Astrocyte (in vitro differentiated cells and primary cell): Measurements from ENCODE around the gene NEK2. TPM values are rescaled to one million over a fixed set of nuclear protein-coding genes. Genes with fewer than 3 reads are reported as not detected.
A peak's percentile ranks its signal among the peaks of the same experiment; 100 is the strongest.

ENCODE experiments used
- DNase-seq: peaks from one replicate; pipeline ENCODE4 v3.0.0-alpha.2; 2010; ENCODE audit warnings: low read depth
- FAIRE-seq: peaks from 2 replicates; lab custom pipeline; 2011; peaks lifted over from hg19 to GRCh38; lab: Jason Lieb, UNC
- H2AFZ ChIP-seq: 2 replicates; pipeline ENCODE4 v1.6.0; 2012; ENCODE audit warnings: low read depth, low read length, inconsistent platforms
- H3K27ac ChIP-seq: 2 replicates; pipeline ENCODE4 v1.5.1; 2011; ENCODE audit warnings: low read depth, low read length, inconsistent platforms
- H3K27me3 ChIP-seq: 2 replicates; pipeline ENCODE4 v1.6.0; 2011; ENCODE audit warnings: low read length, inconsistent platforms; ENCODE audit not compliant: insufficient read depth
- H3K36me3 ChIP-seq: 2 replicates; pipeline ENCODE4 v1.5.1; 2011; ENCODE audit warnings: low read length, inconsistent platforms; ENCODE audit not compliant: insufficient read depth
- H3K4me1 ChIP-seq: 2 replicates; pipeline ENCODE4 v1.5.1; 2011; ENCODE audit warnings: low read length, inconsistent platforms; ENCODE audit not compliant: insufficient read depth
- H3K4me2 ChIP-seq: 2 replicates; pipeline ENCODE4 v1.6.0; 2012; ENCODE audit warnings: low read length, inconsistent platforms
- H3K4me3 ChIP-seq: 2 replicates; pipeline ENCODE4 v1.5.1; 2011; ENCODE audit warnings: low read depth, mild to moderate bottlenecking, low read length, inconsistent platforms; ENCODE audit not compliant: insufficient read depth
- H3K79me2 ChIP-seq: 2 replicates; pipeline ENCODE4 v1.6.0; 2012; ENCODE audit warnings: mild to moderate bottlenecking, low read length, inconsistent platforms; ENCODE audit not compliant: insufficient read depth
- H3K9ac ChIP-seq: 2 replicates; pipeline ENCODE4 v1.6.0; 2012; ENCODE audit warnings: mild to moderate bottlenecking, low read length, inconsistent platforms
- H3K9me3 ChIP-seq: 2 replicates; pipeline ENCODE4 v1.5.1; 2012; ENCODE audit warnings: low read depth, mild to moderate bottlenecking, low read length, inconsistent platforms; ENCODE audit not compliant: insufficient read depth
- H4K20me1 ChIP-seq: 2 replicates; pipeline ENCODE4 v1.6.0; 2012; ENCODE audit warnings: low read length, inconsistent platforms; ENCODE audit not compliant: insufficient read depth
- H3K27ac Mint-ChIP-seq: one replicate; pipeline ENCODE4 v1.8.0; 2021; ENCODE audit warnings: mild to moderate bottlenecking, mixed read lengths; ENCODE audit not compliant: unreplicated experiment
- H3K27me3 Mint-ChIP-seq: one replicate; pipeline ENCODE4 v1.8.0; 2021; ENCODE audit warnings: low read depth, mixed read lengths; ENCODE audit not compliant: unreplicated experiment
- H3K36me3 Mint-ChIP-seq: one replicate; pipeline ENCODE4 v1.8.0; 2021; ENCODE audit warnings: low read depth, mixed read lengths; ENCODE audit not compliant: unreplicated experiment
- H3K4me1 Mint-ChIP-seq: one replicate; pipeline ENCODE4 v1.8.0; 2021; ENCODE audit warnings: low read depth, mixed read lengths; ENCODE audit not compliant: unreplicated experiment
- H3K4me3 Mint-ChIP-seq: one replicate; pipeline ENCODE4 v1.8.0; 2021; ENCODE audit warnings: mild to moderate bottlenecking, moderate library complexity, mixed read lengths; ENCODE audit not compliant: unreplicated experiment
- H3K9me3 Mint-ChIP-seq: one replicate; pipeline ENCODE4 v1.8.0; 2021; ENCODE audit warnings: mild to moderate bottlenecking, mixed read lengths; ENCODE audit not compliant: unreplicated experiment
- CTCF ChIP-seq: IDR thresholded peaks from 2 replicates; pipeline ENCODE4 v1.5.1; 2011; ENCODE audit warnings: low read depth, mild to moderate bottlenecking, inconsistent platforms, low read length, moderate library complexity; ENCODE audit not compliant: insufficient read depth
- EZH2 ChIP-seq: IDR thresholded peaks from 2 replicates; pipeline ENCODE4 v1.6.1; 2012; ENCODE audit warnings: mild to moderate bottlenecking, low read length, inconsistent platforms; ENCODE audit not compliant: insufficient read depth
- total RNA-seq: library from RNA; stranded (reverse); gene quantifications from 2 replicates; pipeline ENCODE4 v1.2.1, GENCODE V29; 2021

The NEK2 gene
- total RNA-seq, 1 donor from 2014 or later = 1.6 TPM

GRCh38 chr1:211644653-211645052 lies 30.8 kb downstream of the NEK2 start:
- Mint-ChIP-seq H3K4me3 (no peak overlapping the region), H3K9me3 (no peaks in the 10 kb centered on the region), H3K27me3 (peaks cover 3% of the 10 kb centered on the region), H3K27ac (no peak overlapping the region), H3K4me1 (peaks cover 19% of the 10 kb centered on the region), H3K36me3 (no peaks in the 10 kb centered on the region)
- H3K4me1 ChIP-seq = peaks cover 24% of the 10 kb centered on the region
- H4K20me1 ChIP-seq = no peaks in the 10 kb centered on the region
- H3K27me3 ChIP-seq = no peaks in the 10 kb centered on the region
- no peak overlapping the region for H3K9ac ChIP-seq
- no peak overlapping the region for H3K4me3 ChIP-seq
- no peak overlapping the region for H2AFZ ChIP-seq
- no peak overlapping the region for H3K4me2 ChIP-seq
- H3K27ac ChIP-seq = no peak overlapping the region
- H3K36me3 ChIP-seq = no peaks in the 10 kb centered on the region
- no peak for FAIRE-seq
- DNase-seq = no peak
- TF ChIP-seq CTCF (no peak), EZH2 (no peak)
- no peaks in the 10 kb centered on the region for H3K9me3 ChIP-seq
- H3K79me2 ChIP-seq = no peaks in the 10 kb centered on the region

- Mint-ChIP-seq H3K4me3 (no peak overlapping the region), H3K27me3 (peaks cover 3% of the 10 kb centered on the region), H3K9me3 (no peaks in the 10 kb centered on the region), H3K4me1 (peaks cover 22% of the 10 kb centered on the region), H3K36me3 (no peaks in the 10 kb centered on the region), H3K27ac (no peak overlapping the region)
- TF ChIP-seq CTCF = no peak
- Histone ChIP-seq H3K27ac (no peak overlapping the region), H3K4me3 (no peak overlapping the region), H4K20me1 (no peaks in the 10 kb centered on the region), H3K4me1 (peaks cover 23% of the 10 kb centered on the region), H3K4me2 (peak overlapping the region; percentile 34), H3K27me3 (no peaks in the 10 kb centered on the region), H2AFZ (no peak overlapping the region), H3K36me3 (no peaks in the 10 kb centered on the region), H3K9me3 (no peaks in the 10 kb centered on the region), H3K9ac (no peak overlapping the region), H3K79me2 (no peaks in the 10 kb centered on the region)
- FAIRE-seq (no peak), DNase-seq (no peak)
These were observed 31.9 kb downstream of the NEK2 start for GRCh38 chr1:211643324-211644212.

- DNase-seq (no peak), FAIRE-seq (no peak)
- H3K27me3 ChIP-seq = no peaks in the 10 kb centered on the region
- H3K27ac ChIP-seq = no peak overlapping the region
- H3K4me3 ChIP-seq = no peak overlapping the region
- no peaks in the 10 kb centered on the region for H3K36me3 Mint-ChIP-seq
- no peaks in the 10 kb centered on the region for H3K9me3 ChIP-seq
- peaks cover 21% of the 10 kb centered on the region for H3K4me1 ChIP-seq
- H3K4me1 Mint-ChIP-seq = peaks cover 15% of the 10 kb centered on the region
- no peak overlapping the region for H2AFZ ChIP-seq
- H3K27me3 Mint-ChIP-seq = peaks cover 3% of the 10 kb centered on the region
- no peaks in the 10 kb centered on the region for H4K20me1 ChIP-seq
- H3K4me2 ChIP-seq = no peak overlapping the region
- H3K9me3 Mint-ChIP-seq = no peaks in the 10 kb centered on the region
- TF ChIP-seq CTCF = no peak
- TF ChIP-seq EZH2 = no peak
- no peak overlapping the region for H3K27ac Mint-ChIP-seq
- no peak overlapping the region for H3K9ac ChIP-seq
- no peaks in the 10 kb centered on the region for H3K79me2 ChIP-seq
- no peaks in the 10 kb centered on the region for H3K36me3 ChIP-seq
- no peak overlapping the region for H3K4me3 Mint-ChIP-seq
These were observed 32.6 kb downstream of the NEK2 start for GRCh38 chr1:211642870-211643269.
